GM21619 (cell line): ENCODE measurements around the gene POM121C.
"Not testable (repeated sequence)": the region's sequence is repeated elsewhere in the genome, so short reads cannot be mapped to it uniquely, and the experiment has no call there.

ENCODE experiments used
- ATAC-seq: cut with Tn5 transposase; IDR thresholded peaks from one replicate; pipeline ENCODE4 v1.9.1; 2021; ENCODE audit not compliant: unreplicated experiment

Gene POM121C

GRCh38 chr7:75439000-75439399 lies 47.1 kb downstream of the POM121C start:
- not testable (repeated sequence) for ATAC-seq

GRCh38 chr7:75423481-75423880 lies 62.6 kb downstream of the POM121C start:
- ATAC-seq: not testable (repeated sequence)

DNA sequence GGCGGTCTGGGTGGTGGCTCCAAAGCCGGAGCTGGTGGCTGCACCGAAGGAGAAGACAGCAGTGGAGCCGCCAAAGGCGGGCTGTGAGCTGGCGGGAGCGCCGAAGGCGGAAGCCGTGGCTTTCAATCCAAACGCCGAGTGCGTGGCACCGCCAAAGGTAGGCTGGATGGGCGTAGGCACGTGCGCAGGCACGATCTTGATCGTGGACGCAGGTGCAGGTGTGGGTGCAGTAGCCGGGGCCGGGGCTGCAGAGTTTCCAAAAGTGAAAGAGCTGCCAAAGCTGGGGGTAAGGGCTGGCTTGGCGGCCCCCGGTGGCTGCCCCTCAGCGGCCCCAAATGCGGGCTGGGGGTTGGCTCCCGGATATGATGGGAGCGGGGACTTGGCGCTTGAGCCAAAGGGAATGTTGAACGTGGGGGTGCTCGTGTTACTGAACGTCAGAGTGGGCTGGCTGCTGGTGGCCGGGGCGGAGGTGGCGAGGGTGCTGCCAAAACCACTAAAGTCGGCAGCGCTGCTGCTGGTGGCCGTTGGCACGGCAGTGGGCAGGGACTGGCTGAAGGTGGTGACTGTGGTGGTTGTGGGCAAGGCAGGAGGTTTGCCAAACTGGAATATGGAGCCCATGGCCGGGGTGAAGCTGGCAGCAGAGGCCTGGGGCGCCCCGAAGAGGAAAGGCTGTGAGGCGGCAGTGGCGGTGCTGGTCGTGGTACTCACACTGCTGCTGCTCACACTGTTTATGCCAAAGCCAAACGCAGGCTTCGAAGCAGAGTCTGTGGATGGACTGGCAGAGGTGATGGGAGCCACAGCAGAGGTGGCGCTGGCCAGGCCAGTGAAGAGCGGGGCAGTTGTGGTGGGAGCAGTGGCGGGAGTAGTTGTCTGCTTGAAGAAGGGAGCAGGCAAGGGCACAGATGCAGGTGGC lies 64.0 kb downstream of the POM121C start:
- ATAC-seq: not testable (repeated sequence)

GRCh38 chr7:75420152-75420551 lies 65.9 kb downstream of the POM121C start:
- ATAC-seq: not testable (repeated sequence)

DNA sequence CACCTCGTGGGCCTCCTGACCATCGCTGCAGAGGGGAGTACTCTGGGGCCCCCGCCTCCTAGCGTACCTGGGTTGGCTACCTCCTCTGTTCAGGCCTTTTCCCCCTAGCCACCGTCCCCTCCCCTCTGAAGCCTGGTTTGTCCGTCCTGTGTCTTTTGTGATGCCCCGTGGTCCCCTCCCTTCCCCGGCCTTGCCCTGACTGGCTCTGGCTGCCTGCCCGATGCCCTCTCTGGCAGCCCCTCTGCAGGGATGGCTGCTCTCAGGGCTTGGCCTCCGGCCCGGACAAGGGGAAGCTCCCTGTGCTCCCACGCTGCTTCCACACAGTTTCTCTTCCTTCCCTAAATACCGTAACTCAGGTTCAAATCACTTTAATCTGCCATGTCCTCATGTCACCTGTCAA lies 66.4 kb downstream of the POM121C start:
- not testable (repeated sequence) for ATAC-seq

- not testable (repeated sequence) for ATAC-seq
These were observed 66.9 kb downstream of the POM121C start for GRCh38 chr7:75419210-75419609.

DNA sequence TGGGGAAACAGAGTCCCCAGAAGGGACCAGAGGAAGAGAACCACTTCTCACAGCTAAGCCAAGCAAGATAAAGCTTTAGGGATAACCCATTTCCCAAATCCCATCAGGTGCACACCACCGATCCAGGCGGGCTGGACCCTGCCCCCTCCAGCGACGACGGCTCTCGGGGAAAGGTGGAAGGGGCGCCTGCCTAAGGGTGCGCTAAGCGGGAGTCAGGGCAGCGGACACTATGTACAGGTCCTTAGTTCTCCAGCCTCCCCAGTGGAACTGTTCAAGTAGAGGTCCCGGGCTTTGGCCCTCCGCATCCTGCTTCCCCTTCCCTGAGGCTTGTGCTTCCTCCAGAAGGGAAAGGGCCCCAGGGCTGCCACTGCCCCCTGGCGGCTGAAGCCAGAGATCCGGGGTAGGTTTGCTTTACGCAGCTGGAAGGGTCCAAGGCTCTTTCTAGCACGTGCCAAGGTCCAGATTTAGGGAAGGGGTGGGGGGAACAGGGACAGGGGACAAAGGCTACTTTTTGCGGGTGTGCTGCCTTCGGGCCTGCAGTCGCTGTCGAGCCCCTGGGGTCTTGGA lies 67.7 kb downstream of the POM121C start:
- not testable (repeated sequence) for ATAC-seq

- not testable (repeated sequence) for ATAC-seq
These were observed 69.3 kb downstream of the POM121C start for GRCh38 chr7:75416787-75417186.

DNA sequence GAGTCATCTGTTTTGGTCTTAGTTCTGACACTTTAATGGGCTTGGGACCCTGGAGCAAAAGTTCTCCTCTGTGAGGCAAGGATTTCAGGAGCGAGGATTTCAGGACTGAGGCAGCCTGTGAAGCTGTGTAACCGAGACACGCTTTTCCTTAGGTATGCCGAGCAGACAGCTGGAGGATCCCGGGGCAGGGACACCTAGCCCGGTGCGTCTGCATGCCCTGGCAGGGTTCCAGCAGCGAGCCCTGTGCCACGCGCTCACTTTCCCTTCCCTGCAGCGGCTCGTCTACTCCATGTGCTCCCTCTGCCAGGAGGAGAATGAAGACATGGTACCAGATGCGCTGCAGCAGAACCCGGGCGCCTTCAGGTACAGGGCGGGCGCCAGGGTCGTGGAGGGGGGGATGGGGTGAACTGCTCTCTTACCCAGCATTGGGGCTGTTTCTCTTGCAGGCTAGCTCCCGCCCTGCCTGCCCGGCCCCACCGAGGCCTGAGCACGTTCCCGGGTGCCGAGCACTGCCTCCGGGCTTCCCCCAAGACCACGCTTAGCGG lies 70.2 kb downstream of the POM121C start:
- ATAC-seq: not testable (repeated sequence)

DNA sequence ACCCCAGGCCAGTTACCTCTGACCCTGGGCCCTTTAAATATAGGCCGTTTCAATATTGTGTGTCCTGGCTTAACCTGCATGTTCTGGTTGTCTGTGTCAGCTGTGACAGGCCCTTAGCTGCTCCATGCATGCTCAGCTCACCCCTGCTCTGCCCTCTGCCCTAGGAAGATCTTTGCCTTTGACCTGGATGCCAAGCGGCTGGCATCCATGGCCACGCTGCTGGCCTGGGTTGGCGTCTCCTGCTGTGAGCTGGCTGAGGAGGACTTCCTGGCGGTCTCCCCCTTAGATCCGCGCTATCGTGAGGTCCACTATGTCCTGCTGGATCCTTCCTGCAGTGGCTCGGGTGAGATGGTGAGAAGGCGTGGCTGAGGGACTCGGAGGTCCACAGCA lies 70.7 kb downstream of the POM121C start:
- ATAC-seq: not testable (repeated sequence)

GRCh38 chr7:75414708-75415427 lies 71.2 kb downstream of the POM121C start:
- not testable (repeated sequence) for ATAC-seq

DNA sequence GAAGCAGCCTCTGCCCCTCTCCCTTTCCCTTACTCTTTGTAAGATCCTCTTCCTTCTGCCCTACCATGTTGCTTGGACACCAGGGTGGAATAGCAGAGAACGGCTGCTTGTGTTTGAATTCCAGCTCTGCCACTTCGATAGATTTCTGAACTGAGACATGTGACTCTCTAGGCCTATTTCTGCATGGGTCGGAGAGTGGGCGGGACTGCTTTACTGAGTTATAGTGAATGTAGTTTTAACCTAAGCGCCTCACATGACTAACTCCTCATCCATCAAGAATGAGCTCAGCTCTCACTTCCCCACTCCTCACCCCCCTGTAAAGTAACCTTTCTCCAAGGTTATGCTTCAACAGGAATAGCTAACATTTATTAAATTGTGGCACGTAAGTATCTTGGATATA lies 71.9 kb downstream of the POM121C start:
- not testable (repeated sequence) for ATAC-seq

- not testable (repeated sequence) for ATAC-seq
These were observed 75.3 kb downstream of the POM121C start for GRCh38 chr7:75410823-75411173.

- peak; percentile 87 for ATAC-seq
These were observed 75.9 kb downstream of the POM121C start for GRCh38 chr7:75409880-75410822.

- not testable (repeated sequence) for ATAC-seq
These were observed 81.4 kb downstream of the POM121C start for GRCh38 chr7:75404663-75405062.

GRCh38 chr7:75403455-75404443 lies 82.3 kb downstream of the POM121C start:
- ATAC-seq: not testable (repeated sequence)

GRCh38 chr7:75400575-75400974 lies 85.5 kb downstream of the POM121C start:
- not testable (repeated sequence) for ATAC-seq

DNA sequence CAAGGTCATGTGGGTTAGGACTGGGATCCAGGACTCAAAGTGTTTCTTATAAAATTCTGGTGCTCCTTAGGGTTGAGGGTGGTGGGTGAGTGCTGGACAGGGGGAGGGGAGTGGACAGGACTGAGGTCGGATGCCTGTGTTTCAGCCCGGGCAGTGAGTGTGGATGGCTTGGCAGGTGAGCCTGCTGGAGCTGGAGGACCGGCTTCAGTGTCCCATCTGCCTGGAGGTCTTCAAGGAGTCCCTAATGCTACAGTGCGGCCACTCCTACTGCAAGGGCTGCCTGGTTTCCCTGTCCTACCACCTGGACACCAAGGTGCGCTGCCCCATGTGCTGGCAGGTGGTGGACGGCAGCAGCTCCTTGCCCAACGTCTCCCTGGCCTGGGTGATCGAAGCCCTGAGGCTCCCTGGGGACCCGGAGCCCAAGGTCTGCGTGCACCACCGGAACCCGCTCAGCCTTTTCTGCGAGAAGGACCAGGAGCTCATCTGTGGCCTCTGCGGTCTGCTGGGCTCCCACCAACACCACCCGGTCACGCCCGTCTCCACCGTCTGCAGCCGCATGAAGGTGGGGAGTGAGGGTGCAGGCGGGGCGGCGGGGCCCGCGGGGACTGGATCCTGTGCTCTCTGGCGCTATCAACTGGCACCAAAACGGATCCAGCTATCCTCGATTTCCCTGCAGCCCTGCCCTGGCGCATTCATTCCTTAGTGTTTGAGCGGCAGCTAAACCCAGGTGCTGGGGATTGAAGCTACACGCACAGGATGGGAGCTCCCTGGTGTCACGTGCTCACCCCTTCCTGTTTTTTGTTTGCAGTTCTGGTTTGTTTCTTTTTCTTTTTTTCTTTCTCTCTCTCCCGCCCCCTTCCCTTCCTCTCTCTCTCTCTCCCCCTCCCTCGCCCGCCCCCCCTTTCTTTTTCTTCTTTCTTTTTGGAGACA lies 87.1 kb downstream of the POM121C start:
- not testable (repeated sequence) for ATAC-seq
